Thyroid gland (tissue), 4 donors: Measurements from ENCODE around the gene WRAP53. TPM values are rescaled to one million over a fixed set of nuclear protein-coding genes. Genes with fewer than 3 reads are reported as not detected.

Experiments used
- DNase-seq, 2 donors: peaks; one replicate each; pipeline ENCODE4 v3.0.0-alpha.2; 2019
- H3K27ac ChIP-seq, 3 donors: fragments of 200-600 bp; sonication (generic); 1 replicate in 2 of 3; 2 replicates in 1 of 3; pipeline ENCODE4 v1.5.1; 2016 to 2019; ENCODE audit warnings: mild to moderate bottlenecking in 1 of 3, moderate library complexity in 1 of 3
- H3K27me3 ChIP-seq: fragments of 200-600 bp; sonication (generic); one replicate; pipeline ENCODE4 v1.5.1; 2019
- H3K36me3 ChIP-seq, 2 donors: fragments of 200-600 bp; sonication (generic); one replicate each; pipeline ENCODE4 v1.5.1; 2016 to 2019
- H3K4me1 ChIP-seq, 2 donors: fragments of 200-600 bp; sonication (generic); one replicate each; pipeline ENCODE4 v1.5.1; 2017 to 2019
- H3K4me3 ChIP-seq, 3 donors: fragments of 200-600 bp; sonication (generic); replicated peaks in 1 of 3; 1 replicate in 2 of 3; 2 replicates in 1 of 3; pipeline ENCODE4 v1.5.1; 2016; ENCODE audit warnings: mild to moderate bottlenecking in 1 of 3
- H3K9me3 ChIP-seq: fragments of 200-600 bp; sonication (generic); one replicate; pipeline ENCODE4 v1.5.1; 2017
- POLR2A ChIP-seq, 2 donors: fragments of 450-650 bp; IDR thresholded peaks; one replicate each; pipeline ENCODE4 v1.6.1; 2017; ENCODE audit warnings: antibody characterized with exemption in 2 of 2, mild to moderate bottlenecking in 2 of 2, moderate library complexity in 1 of 2
- WGBS, 2 donors: methylation state at CpG; one replicate each; pipeline ENCODE4 v1.1.5; 2017; 5-methylcytosine and 5-hydroxymethylcytosine counted together
- intact Hi-C: fragments of 100-400 bp; cut with DNase I; formaldehyde crosslinking; loops from one replicate; pipeline ENCODE4 v1.15.1; 2023
- total RNA-seq, 4 donors: library from RNA; depleted of rRNA; stranded (reverse); fragments of >200 nt; gene quantifications; one replicate each; pipeline ENCODE4 v1.2.3, GENCODE V29; 2016
- TF ChIP-seq, protein P1 (sequence below), 6 experiments: fragments of 200-600 bp in 3 of 6; fragments of 450-650 bp in 3 of 6; sonication (generic) in 3 of 6; IDR thresholded peaks; one replicate each; pipeline ENCODE4 v1.5.1; 2016 to 2019; ENCODE audit warnings: antibody characterized with exemption in 6 of 6, mild to moderate bottlenecking in 2 of 6, inconsistent platforms in 1 of 6, moderate library complexity in 1 of 6

Gene WRAP53
- total RNA-seq, 4 donors from 2014 or later, result 2.9 to 8.0 (median 4.6) TPM

DNA sequence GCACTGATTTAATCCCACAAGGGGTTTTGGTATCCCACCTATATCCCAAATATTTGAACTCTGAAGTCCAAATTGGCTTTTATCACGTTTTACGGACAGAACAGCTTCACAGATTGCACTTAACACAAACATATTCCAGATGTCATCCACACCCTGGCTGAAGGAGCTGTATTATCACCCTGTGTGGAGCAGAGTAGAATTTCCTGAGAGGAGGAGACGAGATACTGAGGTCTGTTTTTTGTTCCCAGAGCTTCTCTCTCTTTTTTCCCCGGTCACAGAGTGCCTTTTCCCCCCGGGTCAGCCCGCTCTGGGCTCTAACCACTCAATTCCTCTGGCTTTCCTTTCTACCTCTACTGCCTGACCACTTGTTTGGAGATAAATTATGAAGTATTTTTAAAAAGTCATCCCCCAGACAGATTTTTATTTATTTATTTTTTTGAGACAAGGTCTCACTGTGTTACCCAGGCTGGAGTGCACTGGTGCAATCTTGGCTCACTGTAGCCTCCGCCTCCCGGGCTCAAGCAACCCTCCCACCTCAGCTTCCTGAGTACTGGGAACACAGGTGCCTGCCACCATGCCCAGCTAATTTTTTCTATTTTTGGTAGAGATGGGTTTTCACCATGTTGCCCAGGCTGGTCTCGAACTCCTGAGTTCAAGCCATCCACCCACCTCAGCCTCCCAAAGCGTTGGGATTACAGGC lies 59.9 kb downstream of the WRAP53 start:
- Histone ChIP-seq H3K27me3 (no peaks in the 10 kb centered on the region), H3K36me3 (no peaks in the 10 kb centered on the region), H3K27ac (no peak overlapping the region), H3K4me1 (no peaks in the 10 kb centered on the region), H3K9me3 (no peaks in the 10 kb centered on the region), H3K4me3 (no peak overlapping the region)
- TF ChIP-seq, protein P1, sequence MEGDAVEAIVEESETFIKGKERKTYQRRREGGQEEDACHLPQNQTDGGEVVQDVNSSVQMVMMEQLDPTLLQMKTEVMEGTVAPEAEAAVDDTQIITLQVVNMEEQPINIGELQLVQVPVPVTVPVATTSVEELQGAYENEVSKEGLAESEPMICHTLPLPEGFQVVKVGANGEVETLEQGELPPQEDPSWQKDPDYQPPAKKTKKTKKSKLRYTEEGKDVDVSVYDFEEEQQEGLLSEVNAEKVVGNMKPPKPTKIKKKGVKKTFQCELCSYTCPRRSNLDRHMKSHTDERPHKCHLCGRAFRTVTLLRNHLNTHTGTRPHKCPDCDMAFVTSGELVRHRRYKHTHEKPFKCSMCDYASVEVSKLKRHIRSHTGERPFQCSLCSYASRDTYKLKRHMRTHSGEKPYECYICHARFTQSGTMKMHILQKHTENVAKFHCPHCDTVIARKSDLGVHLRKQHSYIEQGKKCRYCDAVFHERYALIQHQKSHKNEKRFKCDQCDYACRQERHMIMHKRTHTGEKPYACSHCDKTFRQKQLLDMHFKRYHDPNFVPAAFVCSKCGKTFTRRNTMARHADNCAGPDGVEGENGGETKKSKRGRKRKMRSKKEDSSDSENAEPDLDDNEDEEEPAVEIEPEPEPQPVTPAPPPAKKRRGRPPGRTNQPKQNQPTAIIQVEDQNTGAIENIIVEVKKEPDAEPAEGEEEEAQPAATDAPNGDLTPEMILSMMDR (IDR thresholded peaks at IDR 0.05), result no peak
- no peak for TF ChIP-seq POLR2A (IDR thresholded peaks at IDR 0.05)
- intact Hi-C loops, result loop anchor here (10.0 kb wide), 1 partner anchor 247 kb away; no protein-coding TSS in a partner anchor
- DNase-seq, result no peak
- WGBS, 2 donors, result 70 to 79% methylated on average over 10 of the region's 10 CpGs

GRCh38 chr17:7750321-7750821 lies 62.1 kb downstream of the WRAP53 start:
- Histone ChIP-seq H3K9me3 (no peaks in the 10 kb centered on the region), H3K4me1 (no peaks in the 10 kb centered on the region), H3K27ac (no peak overlapping the region), H3K27me3 (no peaks in the 10 kb centered on the region), H3K36me3 (no peaks in the 10 kb centered on the region), H3K4me3 (no peak overlapping the region)
- intact Hi-C loops, result no loop called here
- WGBS, 2 donors, result 57 to 74% methylated on average over 4 of the region's 4 CpGs
- no peak for DNase-seq
- TF ChIP-seq POLR2A (IDR thresholded peaks at IDR 0.05), result no peak
- TF ChIP-seq, protein P1 (IDR thresholded peaks at IDR 0.05), result no peak

Other genes with a start within 250 kb of the WRAP53 start
- gene FGF11, start 249.0 kb upstream of the WRAP53 start, total RNA-seq, result 10 to 100 TPM in 3 of 4 donors, 1 to 10 TPM in 1; 4.3 to 12.1 (median 10.5) TPM
- gene CHRNB1, start 243.4 kb upstream of the WRAP53 start, total RNA-seq, result 10 to 100 TPM; 13.4 to 29.2 (median 19.8) TPM
- gene ZBTB4, start 208.8 kb upstream of the WRAP53 start, total RNA-seq, result 10 to 100 TPM; 58.5 to 85.2 (median 79.9) TPM
- not detected for gene SLC35G6, start 207.0 kb upstream of the WRAP53 start, total RNA-seq
- 100 to 1,000 TPM in 2 of 4 donors, 10 to 100 TPM in 2; 47.6 to 125 (median 82.2) TPM for gene POLR2A, start 204.1 kb upstream of the WRAP53 start, total RNA-seq
- 10 to 100 TPM; 17.9 to 39.9 (median 30.8) TPM for gene TNFSF12, start 139.4 kb upstream of the WRAP53 start, total RNA-seq
- gene TNFSF13, start 129.7 kb upstream of the WRAP53 start, total RNA-seq, result 10 to 100 TPM; 11.7 to 32.2 (median 24.8) TPM
- 10 to 100 TPM; 62.4 to 73.3 (median 66.3) TPM for gene SENP3, start 126.6 kb upstream of the WRAP53 start, total RNA-seq
- 10 to 100 TPM; 13.6 to 52.0 (median 21.5) TPM for gene CD68, start 108.8 kb upstream of the WRAP53 start, total RNA-seq
- gene MPDU1, start 104.6 kb upstream of the WRAP53 start, total RNA-seq, result 100 to 1,000 TPM in 3 of 4 donors, 10 to 100 TPM in 1; 88.8 to 250 (median 164) TPM
- 1 to 10 TPM in 1 of 4 donors, under 1 TPM in 1, not detected in 2; 0.67 to 3.1 TPM for gene SOX15, start 98.4 kb upstream of the WRAP53 start, total RNA-seq
- 10 to 100 TPM; 27.6 to 37.5 (median 28.6) TPM for gene FXR2, start 73.6 kb upstream of the WRAP53 start, total RNA-seq
- 10 to 100 TPM; 59.5 to 74.2 (median 61.9) TPM for gene SAT2, start 60.7 kb upstream of the WRAP53 start, total RNA-seq
- under 1 TPM in 1 of 4 donors, not detected in 3; 0.83 TPM for gene SHBG, start 58.3 kb upstream of the WRAP53 start, total RNA-seq
- gene ATP1B2, start 37.6 kb upstream of the WRAP53 start, total RNA-seq, result 1 to 10 TPM in 2 of 4 donors, under 1 TPM in 2; 0.40 to 1.7 (median 0.90) TPM
- 10 to 100 TPM; 16.4 to 66.4 (median 35.6) TPM for gene TP53, start 987 bp upstream of the WRAP53 start, total RNA-seq
- gene EFNB3, start 16.7 kb downstream of the WRAP53 start, total RNA-seq, result under 1 TPM in 3 of 4 donors, not detected in 1; 0.27 to 0.38 (median 0.33) TPM
- gene DNAH2, start 29.3 kb downstream of the WRAP53 start, total RNA-seq, result under 1 TPM in 3 of 4 donors, not detected in 1; under 0.01 to 0.22 (median 0.20) TPM
- 10 to 100 TPM in 2 of 4 donors, 1 to 10 TPM in 2; 4.8 to 14.4 (median 10.4) TPM for gene KDM6B, start 145.7 kb downstream of the WRAP53 start, total RNA-seq
- gene TMEM88, start 166.6 kb downstream of the WRAP53 start, total RNA-seq, result 10 to 100 TPM; 12.3 to 39.5 (median 18.4) TPM
- gene NAA38, start 169.1 kb downstream of the WRAP53 start, total RNA-seq, result 100 to 1,000 TPM in 2 of 4 donors, 10 to 100 TPM in 2; 24.6 to 180 (median 79.6) TPM
- gene CYB5D1, start 169.5 kb downstream of the WRAP53 start, total RNA-seq, result 10 to 100 TPM; 14.9 to 29.5 (median 23.5) TPM
- gene CHD3, start 200.3 kb downstream of the WRAP53 start, total RNA-seq, result 100 to 1,000 TPM in 1 of 4 donors, 10 to 100 TPM in 3; 78.9 to 117 (median 91.4) TPM
- 1 to 10 TPM; 1.1 to 4.3 (median 2.2) TPM for gene RNF227, start 227.8 kb downstream of the WRAP53 start, total RNA-seq
- 1 to 10 TPM in 2 of 4 donors, under 1 TPM in 2; 0.40 to 3.7 (median 1.5) TPM for gene KCNAB3, start 241.4 kb downstream of the WRAP53 start, total RNA-seq
- gene TRAPPC1, start 243.5 kb downstream of the WRAP53 start, total RNA-seq, result 10 to 100 TPM; 40.2 to 59.0 (median 53.4) TPM
- gene CNTROB, start 243.7 kb downstream of the WRAP53 start, total RNA-seq, result 10 to 100 TPM; 21.0 to 35.9 (median 28.0) TPM